B cell (primary cell): ENCODE measurements around the gene QSOX2. TPM values are rescaled to one million over a fixed set of nuclear protein-coding genes. Genes with fewer than 3 reads are reported as not detected.

ENCODE experiments used
- ATAC-seq: fragments of 200-7000 bp; cut with Tn5 transposase; one replicate; pipeline ENCODE4 v1.10.0; 2021; ENCODE audit warnings: low read depth, mild to moderate bottlenecking, moderate number of reproducible peaks, moderate library complexity
- CTCF ChIA-PET: fragments of 350-600 bp; sonication (Branson Sonifier 250); formaldehyde crosslinking; loops from one replicate; lab custom pipeline; 2021; ENCODE audit warnings: antibody characterized with exemption, inconsistent platforms; lab: Charles Lee
- POLR2A ChIA-PET: fragments of 350-600 bp; sonication (Branson Sonifier 250); formaldehyde crosslinking; loops from one replicate; lab custom pipeline; 2021; ENCODE audit warnings: antibody characterized with exemption; lab: Charles Lee
- DNase-seq: peaks from one replicate; pipeline ENCODE4 v3.0.0; 2013
- H2AFZ ChIP-seq: 2 replicates; pipeline ENCODE4 v1.6.1; 2012; ENCODE audit warnings: mild to moderate bottlenecking, low read depth, low read length; ENCODE audit not compliant: insufficient read depth, poor library complexity, severe bottlenecking
- H3K27ac ChIP-seq, 2 donors: 1 replicate in 1 of 2; 2 replicates in 1 of 2; pipeline ENCODE4 v1.5.1; 2012 to 2013; ENCODE audit warnings: low read length in 2 of 2, mild to moderate bottlenecking in 2 of 2, moderate library complexity in 1 of 2
- H3K27me3 ChIP-seq, 4 experiments: fragments of 200-600 bp in 1 of 4; sonication (generic) in 1 of 4; replicated peaks in 1 of 4; 1 replicate in 2 of 4; 2 replicates in 2 of 4; pipeline versions ENCODE4 v1.6.1 to v1.7.0; 2013 to 2016; ENCODE audit warnings: low read length in 3 of 4, mild to moderate bottlenecking in 2 of 4, mixed read lengths in 1 of 4, moderate library complexity in 1 of 4; ENCODE audit not compliant: insufficient read depth in 4 of 4, control insufficient read depth in 3 of 4; ENCODE audit errors: control extremely low read depth in 1 of 4
- H3K36me3 ChIP-seq, 2 experiments: replicated peaks in 1 of 2; 1 replicate in 1 of 2; 2 replicates in 1 of 2; pipeline versions ENCODE4 v1.6.1 to v1.7.1; 2013; ENCODE audit warnings: low read length in 1 of 2; ENCODE audit not compliant: insufficient read depth in 2 of 2, control insufficient read depth in 1 of 2; ENCODE audit errors: control extremely low read depth in 1 of 2, extremely low read depth in 1 of 2
- H3K4me1 ChIP-seq, 2 donors: fragments of 200-600 bp in 1 of 2; sonication (generic) in 1 of 2; 1 replicate in 1 of 2; 2 replicates in 1 of 2; pipeline versions ENCODE4 v1.5.1 to v1.6.1; 2013 to 2017; ENCODE audit warnings: low read length in 2 of 2; ENCODE audit not compliant: control insufficient read depth in 2 of 2, insufficient read depth in 2 of 2
- H3K4me2 ChIP-seq: replicated peaks from 2 replicates; pipeline ENCODE3; 2012; ENCODE audit warnings: mild to moderate bottlenecking, low read depth, low read length; ENCODE audit not compliant: poor library complexity, severe bottlenecking
- H3K4me3 ChIP-seq, 5 experiments: fragments of 200-600 bp in 1 of 5; sonication (generic) in 1 of 5; 1 replicate in 3 of 5; 2 replicates in 2 of 5; pipeline versions ENCODE4 v1.5.1 to v1.7.0; 2011 to 2016; ENCODE audit warnings: low read length in 4 of 5, mild to moderate bottlenecking in 4 of 5, low read depth in 2 of 5, control low read depth in 1 of 5, moderate library complexity in 1 of 5; ENCODE audit not compliant: insufficient read depth in 1 of 5; ENCODE audit errors: control extremely low read depth in 1 of 5, extremely low read depth in 1 of 5
- H3K79me2 ChIP-seq: fragments of 200-600 bp; sonication (generic); one replicate; pipeline ENCODE4 v1.6.0; 2016; ENCODE audit warnings: low read length; ENCODE audit not compliant: control insufficient read depth, insufficient read depth
- H3K9ac ChIP-seq: fragments of 200-600 bp; sonication (generic); 2 replicates; pipeline ENCODE4 v1.6.1; 2017; ENCODE audit warnings: mild to moderate bottlenecking, low read length, moderate library complexity
- H3K9me3 ChIP-seq, 3 donors: one replicate each; pipeline versions ENCODE4 v1.6.1 to v1.7.1; 2013; ENCODE audit warnings: low read length in 2 of 3; ENCODE audit not compliant: control insufficient read depth in 2 of 3, insufficient read depth in 1 of 3; ENCODE audit errors: control extremely low read depth in 1 of 3
- H4K20me1 ChIP-seq: 2 replicates; pipeline ENCODE4 v1.6.0; 2012; ENCODE audit warnings: mild to moderate bottlenecking, low read length; ENCODE audit not compliant: insufficient read depth, control insufficient read depth, poor library complexity, severe bottlenecking
- H3K27ac Mint-ChIP-seq: one replicate; pipeline ENCODE4 v1.8.0; 2021; ENCODE audit warnings: mixed read lengths
- H3K27me3 Mint-ChIP-seq: one replicate; pipeline ENCODE4 v1.8.0; 2021; ENCODE audit warnings: mixed read lengths
- H3K4me1 Mint-ChIP-seq: one replicate; pipeline ENCODE4 v1.8.0; 2021; ENCODE audit warnings: mixed read lengths
- H3K4me3 Mint-ChIP-seq: one replicate; pipeline ENCODE4 v1.8.0; 2021; ENCODE audit warnings: mixed read lengths
- H3K9me3 Mint-ChIP-seq: one replicate; pipeline ENCODE4 v1.8.0; 2022; ENCODE audit warnings: mixed read lengths; ENCODE audit not compliant: insufficient read depth
- EZH2 ChIP-seq: IDR thresholded peaks from 2 replicates; pipeline ENCODE4 v1.6.1; 2012; ENCODE audit warnings: borderline replicate concordance, low read depth, mild to moderate bottlenecking, moderate library complexity, low read length; ENCODE audit not compliant: insufficient read depth, poor library complexity, severe bottlenecking
- WGBS: methylation state at CpG from one replicate; pipeline ENCODE4 v1.1.5; 2013; ENCODE audit warnings: missing lambda C conversion rate; ENCODE audit not compliant: insufficient coverage; 5-methylcytosine and 5-hydroxymethylcytosine counted together
- intact Hi-C: fragments of 100-400 bp; cut with micrococcal nuclease; formaldehyde crosslinking; loops from one replicate; pipeline ENCODE4 v1.10.0; 2022
- polyA plus RNA-seq: library from polyadenylated mRNA; depleted of rRNA; stranded (reverse); fragments of >200 nt; gene quantifications from 2 replicates; pipeline ENCODE4 v1.2.3, GENCODE V29; 2012
- total RNA-seq, 2 donors: library from RNA; stranded (reverse); fragments of 120-200 nt in 1 of 2; gene quantifications; 1 replicate in 1 of 2; 2 replicates in 1 of 2; pipeline versions ENCODE4 v1.2.3 to v1.2.4, GENCODE V29; 2013 to 2022
- TF ChIP-seq, protein P1 (sequence below): fragments of 200-600 bp; IDR thresholded peaks from one replicate; pipeline ENCODE4 v1.8.0; 2022; ENCODE audit warnings: antibody characterized with exemption, mild to moderate bottlenecking

QSOX2 gene
- total and polyA plus RNA-seq, 2 donors (not counting 1 experiment from before 2014, with no cell fraction given), result 62.9 to 139 TPM

DNA sequence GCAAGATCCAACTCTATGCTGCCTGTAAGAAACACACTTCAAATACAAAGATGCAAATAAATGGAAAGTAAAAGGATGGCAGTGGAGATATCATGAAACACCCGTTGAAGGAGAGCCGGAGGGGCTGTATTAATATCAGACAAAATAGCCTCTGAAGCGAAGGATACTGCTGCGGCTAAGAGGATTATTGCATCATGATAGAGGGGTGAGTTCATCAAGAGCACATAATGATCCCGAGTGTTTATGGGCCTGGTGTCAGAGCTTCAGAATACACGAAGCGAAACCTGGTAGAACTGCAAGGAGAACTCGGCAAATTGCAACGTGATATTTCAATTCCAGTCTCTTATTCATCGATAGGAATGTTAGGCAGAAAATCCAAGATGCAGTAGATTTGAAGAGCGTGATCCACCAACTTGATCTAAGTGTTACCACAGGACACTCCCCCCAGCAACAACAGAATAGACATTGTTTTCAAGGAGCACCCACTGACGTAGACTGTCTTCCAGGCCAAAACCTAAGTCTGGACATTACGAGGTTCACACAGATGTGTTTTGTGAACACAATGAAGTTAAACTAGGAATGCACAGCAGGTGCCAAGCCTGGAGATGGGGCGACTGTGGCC lies 27.7 kb upstream of the QSOX2 start:
- Mint-ChIP-seq H3K27me3 (peaks cover 7% of the 10 kb centered on the region), H3K4me3 (no peak overlapping the region), H3K9me3 (no peaks in the 10 kb centered on the region), H3K27ac (no peak overlapping the region), H3K4me1 (no peaks in the 10 kb centered on the region)
- no peak overlapping the region for H3K4me2 ChIP-seq
- WGBS, result 91% methylated on average over 12 of the region's 14 CpGs
- no peaks in the 10 kb centered on the region for H3K4me1 ChIP-seq
- ATAC-seq, result no peak
- POLR2A ChIA-PET, result no interaction called here
- H4K20me1 ChIP-seq, result no peaks in the 10 kb centered on the region
- no peaks in the 10 kb centered on the region for H3K27me3 ChIP-seq
- H3K9ac ChIP-seq, result no peak overlapping the region
- no peak overlapping the region for H2AFZ ChIP-seq
- TF ChIP-seq, protein P1, sequence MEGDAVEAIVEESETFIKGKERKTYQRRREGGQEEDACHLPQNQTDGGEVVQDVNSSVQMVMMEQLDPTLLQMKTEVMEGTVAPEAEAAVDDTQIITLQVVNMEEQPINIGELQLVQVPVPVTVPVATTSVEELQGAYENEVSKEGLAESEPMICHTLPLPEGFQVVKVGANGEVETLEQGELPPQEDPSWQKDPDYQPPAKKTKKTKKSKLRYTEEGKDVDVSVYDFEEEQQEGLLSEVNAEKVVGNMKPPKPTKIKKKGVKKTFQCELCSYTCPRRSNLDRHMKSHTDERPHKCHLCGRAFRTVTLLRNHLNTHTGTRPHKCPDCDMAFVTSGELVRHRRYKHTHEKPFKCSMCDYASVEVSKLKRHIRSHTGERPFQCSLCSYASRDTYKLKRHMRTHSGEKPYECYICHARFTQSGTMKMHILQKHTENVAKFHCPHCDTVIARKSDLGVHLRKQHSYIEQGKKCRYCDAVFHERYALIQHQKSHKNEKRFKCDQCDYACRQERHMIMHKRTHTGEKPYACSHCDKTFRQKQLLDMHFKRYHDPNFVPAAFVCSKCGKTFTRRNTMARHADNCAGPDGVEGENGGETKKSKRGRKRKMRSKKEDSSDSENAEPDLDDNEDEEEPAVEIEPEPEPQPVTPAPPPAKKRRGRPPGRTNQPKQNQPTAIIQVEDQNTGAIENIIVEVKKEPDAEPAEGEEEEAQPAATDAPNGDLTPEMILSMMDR, result no peak
- TF ChIP-seq EZH2, result no peak
- no peaks in the 10 kb centered on the region for H3K36me3 ChIP-seq
- no peaks in the 10 kb centered on the region for H3K9me3 ChIP-seq
- CTCF ChIA-PET, result no interaction called here
- no peak overlapping the region for H3K4me3 ChIP-seq
- intact Hi-C loops, result no loop called here
- no peak for DNase-seq
- no peaks in the 10 kb centered on the region for H3K79me2 ChIP-seq
- no peak overlapping the region for H3K27ac ChIP-seq

- no peaks in the 10 kb centered on the region for H3K79me2 ChIP-seq
Measured at GRCh38 chr9:136270173-136270705, 24.6 kb upstream of the QSOX2 start.

More at GRCh38 chr9:136270173-136270705, 24.6 kb upstream of the QSOX2 start:
- H3K27ac Mint-ChIP-seq, result no peak overlapping the region
- H3K4me1 Mint-ChIP-seq, result peaks cover 11% of the 10 kb centered on the region
- ChIA-PET POLR2A (no interaction called here), CTCF (interaction anchor here (1.0 kb wide), 1 partner anchor 28 kb away, joined by 3 read pairs; no protein-coding TSS in a partner anchor)
- 86% methylated on average over 5 of the region's 13 CpGs for WGBS
- H3K27me3 ChIP-seq, result no peaks in the 10 kb centered on the region
- no peak overlapping the region for H3K4me3 Mint-ChIP-seq
- H3K27me3 Mint-ChIP-seq, result peaks cover 4% of the 10 kb centered on the region
- H3K4me1 ChIP-seq, result peaks cover 7 to 16% of the 10 kb centered on the region in 2 donors
- H4K20me1 ChIP-seq, result no peaks in the 10 kb centered on the region
- H3K4me2 ChIP-seq, result no peak overlapping the region
- H3K9me3 Mint-ChIP-seq, result no peaks in the 10 kb centered on the region
- H2AFZ ChIP-seq, result no peak overlapping the region
- H3K9ac ChIP-seq, result no peak overlapping the region
- no peak for TF ChIP-seq EZH2
- TF ChIP-seq, protein P1, result no peak
- H3K4me3 ChIP-seq, result no peak overlapping the region
- peaks cover 0 to 6% (median 0%) of the 10 kb centered on the region in 3 donors for H3K9me3 ChIP-seq
- ATAC-seq, result no peak
- H3K36me3 ChIP-seq, result no peaks in the 10 kb centered on the region
- intact Hi-C loops, result no loop called here
- H3K27ac ChIP-seq, result no peak overlapping the region
- no peak for DNase-seq
